ENCODE measurements around the gene CHD2.
A peak's percentile ranks its signal among the peaks of the same experiment; 100 is the strongest.
"Not testable (repeated sequence)": the region's sequence is repeated elsewhere in the genome, so short reads cannot be mapped to it uniquely, and the experiment has no call there.

CHD2 gene

DNA sequence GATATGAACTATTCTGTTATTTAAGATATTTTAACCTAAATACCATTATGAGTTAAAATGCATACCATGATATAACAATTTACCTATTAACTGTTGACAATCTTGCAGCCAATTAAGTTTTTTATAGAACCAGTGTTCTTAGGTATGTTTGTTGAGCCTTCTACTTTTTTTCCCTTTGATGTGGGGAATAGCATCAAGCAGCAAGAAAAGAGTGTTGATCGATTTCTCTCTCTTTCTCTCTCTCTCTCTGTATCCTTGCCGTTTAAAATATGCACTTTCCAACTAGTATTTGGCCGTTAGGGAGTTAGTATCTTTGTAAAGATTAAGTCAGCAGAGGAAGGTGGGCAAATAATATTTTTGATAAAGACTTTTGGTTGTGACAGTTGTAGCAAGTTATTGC is 5.9 kb downstream of the CHD2 start:
- DNase-seq (ENCODE audit: low read depth, low spot score), result no peak

DNA sequence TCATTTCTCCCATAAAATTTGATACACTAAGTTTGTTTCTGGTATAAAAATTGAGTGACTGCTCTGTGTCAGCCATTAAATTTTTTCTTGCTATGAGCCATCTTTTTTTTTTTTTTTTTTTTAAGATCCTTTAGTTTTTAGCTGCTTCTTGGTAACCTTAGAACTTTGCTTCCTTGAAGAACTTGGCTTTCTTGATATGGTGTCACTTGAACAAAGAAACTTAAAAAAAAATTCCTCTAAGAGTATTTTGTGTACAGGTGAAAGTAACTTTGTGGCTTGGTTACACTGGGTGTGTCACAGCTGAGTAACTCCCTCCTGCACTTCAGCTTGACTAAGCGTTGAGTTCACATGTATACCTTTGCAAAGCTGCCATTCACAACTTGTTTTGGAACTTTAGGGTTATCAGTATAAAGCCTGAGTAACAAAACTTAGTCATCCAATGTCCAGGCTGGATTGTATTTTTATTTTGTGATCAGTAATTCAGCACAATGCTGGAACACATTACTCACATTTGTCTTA is 6.5 kb downstream of the CHD2 start:
- DNase-seq (ENCODE audit: low read depth, low spot score), result no peak

DNA sequence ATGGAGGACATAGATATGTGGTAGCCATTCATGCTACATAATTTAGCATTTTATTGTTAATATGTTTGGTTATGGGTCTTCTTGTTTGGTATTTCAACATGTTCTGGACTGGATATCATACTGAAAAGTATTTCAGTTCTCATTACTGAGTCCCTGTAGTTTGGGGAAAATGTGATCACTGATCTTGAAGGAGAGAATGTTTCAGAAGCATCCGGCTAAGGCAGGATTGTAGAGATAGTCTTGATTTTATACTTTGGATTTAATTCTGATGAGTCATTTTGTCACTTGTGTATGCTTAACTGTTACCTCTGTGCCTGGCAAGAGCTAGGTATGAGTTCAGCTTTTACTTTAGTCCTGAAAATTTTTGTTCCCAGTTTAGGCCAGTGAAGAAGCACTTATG is 7.1 kb downstream of the CHD2 start:
- no peak for DNase-seq (ENCODE audit: low read depth, low spot score)

DNA sequence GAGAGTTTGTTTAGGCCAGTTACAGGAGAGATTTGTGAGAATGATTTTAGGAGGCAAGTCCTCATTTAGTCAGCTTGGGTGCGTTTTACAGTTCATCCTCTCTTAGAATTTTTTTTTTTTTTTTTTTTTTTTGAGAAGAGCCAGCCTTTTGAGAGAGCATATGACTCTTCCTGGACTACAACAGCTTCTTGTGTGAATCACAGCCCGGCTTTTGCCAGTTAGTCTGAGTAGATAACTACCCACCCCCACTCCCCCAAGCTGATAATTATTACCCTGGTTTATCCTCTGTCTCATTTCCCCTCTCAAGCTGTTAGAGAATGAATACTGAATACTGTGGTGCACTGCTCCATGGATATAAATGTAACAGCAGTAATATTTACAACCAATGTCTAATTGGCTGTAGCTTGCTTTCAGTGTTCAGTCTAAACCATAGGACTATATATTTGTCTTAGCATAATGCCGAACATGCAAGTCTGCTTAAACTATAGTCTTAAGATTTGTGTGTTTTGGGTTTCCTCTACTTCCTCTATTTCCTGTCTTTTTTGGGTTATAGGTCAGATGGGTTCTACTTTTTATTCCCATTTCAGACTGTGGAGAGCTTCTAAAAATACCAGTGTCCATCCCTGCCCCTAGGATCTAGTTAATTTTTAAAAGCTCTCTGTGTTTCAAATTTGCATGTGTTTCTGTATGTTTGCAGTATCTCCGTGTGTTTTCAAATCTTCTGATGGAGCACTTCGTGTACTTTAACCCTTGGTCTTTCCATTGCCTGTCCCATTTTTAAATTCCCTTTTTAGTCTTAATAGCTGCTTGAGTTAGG is 8.0 kb downstream of the CHD2 start:
- no peak for DNase-seq (ENCODE audit: low read depth, low spot score)

GRCh38 chr15:92908713-92909057 is 8.6 kb downstream of the CHD2 start:
- DNase-seq (ENCODE audit: low read depth, low spot score), result no peak

DNA sequence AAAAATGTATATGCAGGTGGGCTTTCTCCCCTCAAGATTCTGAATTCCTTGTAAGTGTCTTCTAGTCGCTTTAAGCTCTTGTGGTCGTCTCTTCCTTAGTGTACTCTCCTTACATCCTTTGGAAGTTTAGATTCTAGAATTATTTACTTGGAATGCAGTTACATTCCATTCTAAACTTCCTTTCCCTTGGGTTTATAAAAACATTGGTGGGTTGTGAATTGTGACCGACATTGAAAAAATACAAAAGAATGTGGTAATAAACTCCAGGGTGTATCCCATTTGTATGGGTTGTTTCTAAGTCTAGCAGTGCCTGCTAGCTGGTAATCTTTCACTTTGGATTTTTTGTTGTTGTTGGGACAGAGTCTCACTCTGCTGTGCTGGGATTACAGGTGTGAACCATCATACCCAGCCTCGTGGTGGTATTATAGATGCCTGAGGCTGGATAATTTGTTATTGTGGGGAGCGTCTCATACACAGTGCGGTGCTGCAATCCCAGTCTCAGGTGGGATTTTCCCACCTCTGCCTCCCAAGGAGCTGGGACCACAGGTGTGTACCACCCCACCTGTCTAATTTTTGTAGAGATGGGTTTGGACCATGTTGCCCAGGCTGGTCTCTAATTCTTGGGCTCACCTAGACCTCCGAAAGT is 9.1 kb downstream of the CHD2 start:
- DNase-seq (ENCODE audit: low read depth, low spot score), result no peak

- DNase-seq (ENCODE audit: low read depth, low spot score), result no peak
Observed at GRCh38 chr15:92910451-92910850, 10.3 kb downstream of the CHD2 start.

- no peak for DNase-seq (ENCODE audit: low read depth, low spot score)
Observed at GRCh38 chr15:92914103-92914499, 14.0 kb downstream of the CHD2 start.

DNA sequence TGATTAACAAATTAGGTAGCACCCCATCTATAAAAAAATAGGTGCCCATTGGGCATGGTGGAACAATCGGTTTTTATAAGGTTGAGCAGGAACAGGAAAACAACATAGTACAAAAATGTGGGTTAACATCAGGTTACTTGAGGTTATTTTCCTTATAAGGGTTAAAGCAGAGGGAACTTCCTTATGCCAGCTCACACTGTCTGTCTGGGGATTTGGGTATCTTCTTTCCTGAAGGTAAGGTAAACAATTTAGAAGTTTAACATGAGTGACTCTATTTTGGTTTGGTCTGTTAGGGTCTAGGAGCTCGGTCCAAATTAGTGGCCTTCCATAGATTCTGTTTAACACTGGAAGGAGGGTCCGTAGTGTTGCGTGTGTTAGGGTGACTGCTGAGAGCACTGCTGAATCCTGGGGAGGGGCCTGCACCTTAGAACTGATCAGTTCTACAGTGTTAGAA is 14.7 kb downstream of the CHD2 start:
- no peak for DNase-seq (ENCODE audit: low read depth, low spot score)

- DNase-seq (ENCODE audit: low read depth, low spot score), result no peak
Observed at GRCh38 chr15:92915766-92916435, 15.8 kb downstream of the CHD2 start.

DNA sequence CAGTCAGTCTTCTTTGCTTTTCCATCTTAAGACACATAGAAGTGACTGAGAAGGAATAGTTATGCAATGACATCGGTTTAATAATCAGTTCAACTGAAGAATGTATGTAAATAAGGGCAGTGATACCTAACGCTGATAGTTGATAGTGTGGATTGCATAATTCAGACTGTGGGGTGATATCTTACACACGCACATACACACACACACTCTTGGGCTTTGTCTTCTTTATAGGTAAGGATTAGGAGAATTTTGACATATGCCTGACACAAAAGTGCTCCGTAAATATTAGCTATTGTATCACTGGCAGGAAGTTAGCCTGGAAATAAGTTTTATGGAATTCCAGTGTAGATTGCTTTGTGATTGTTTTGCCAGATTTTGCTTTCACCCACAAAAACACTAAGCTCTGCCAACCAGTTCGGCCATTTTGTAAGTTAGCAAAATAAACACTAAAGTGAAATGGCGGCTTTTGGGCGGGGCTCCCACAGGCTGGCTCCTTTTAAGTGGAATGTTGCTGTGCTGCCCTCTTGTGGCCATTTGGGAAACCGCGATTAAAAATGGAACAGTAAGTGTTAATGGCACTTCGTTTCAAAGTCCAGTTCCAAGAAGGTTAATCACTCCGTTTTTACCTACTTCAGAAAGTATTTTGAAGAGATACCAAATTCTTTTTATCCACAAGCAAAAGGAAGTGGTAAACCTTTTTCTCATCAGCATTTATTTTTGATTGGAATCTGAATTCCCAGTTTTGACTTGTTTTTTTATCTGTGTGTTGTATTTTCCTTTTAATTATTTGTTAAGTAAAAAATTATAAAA is 17.7 kb downstream of the CHD2 start:
- DNase-seq (ENCODE audit: low read depth, low spot score), result peak; percentile 82

GRCh38 chr15:92918881-92919280 is 18.8 kb downstream of the CHD2 start:
- not testable (repeated sequence) for DNase-seq (ENCODE audit: low read depth, low spot score)

DNA sequence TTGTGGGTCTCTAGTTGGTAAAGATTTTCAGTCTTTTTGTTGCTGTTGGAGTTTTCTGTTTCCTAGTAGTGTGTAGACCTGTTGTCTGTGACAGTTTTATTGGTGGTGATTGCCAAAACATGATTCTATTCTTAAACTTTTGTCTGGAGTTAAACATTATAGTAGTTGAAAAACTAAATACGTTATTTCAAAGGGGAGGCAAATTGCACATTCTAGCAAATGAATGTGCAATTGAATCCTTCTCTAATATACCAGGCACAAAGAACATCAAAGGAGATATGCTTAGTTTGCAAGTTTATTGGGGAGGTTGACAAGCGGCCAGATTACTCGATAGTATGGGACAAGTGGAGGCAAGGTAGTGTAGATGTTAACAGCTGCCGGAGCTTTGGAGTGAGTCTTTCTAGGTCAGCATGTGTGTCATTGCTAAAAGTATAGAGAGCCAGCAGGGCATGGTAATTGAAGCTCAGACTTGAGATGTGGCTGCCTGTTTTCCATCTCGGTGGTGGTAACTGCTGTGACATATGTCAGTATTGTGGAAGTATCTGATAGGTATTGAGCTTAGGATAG is 20.6 kb downstream of the CHD2 start:
- no peak for DNase-seq (ENCODE audit: low read depth, low spot score)

DNA sequence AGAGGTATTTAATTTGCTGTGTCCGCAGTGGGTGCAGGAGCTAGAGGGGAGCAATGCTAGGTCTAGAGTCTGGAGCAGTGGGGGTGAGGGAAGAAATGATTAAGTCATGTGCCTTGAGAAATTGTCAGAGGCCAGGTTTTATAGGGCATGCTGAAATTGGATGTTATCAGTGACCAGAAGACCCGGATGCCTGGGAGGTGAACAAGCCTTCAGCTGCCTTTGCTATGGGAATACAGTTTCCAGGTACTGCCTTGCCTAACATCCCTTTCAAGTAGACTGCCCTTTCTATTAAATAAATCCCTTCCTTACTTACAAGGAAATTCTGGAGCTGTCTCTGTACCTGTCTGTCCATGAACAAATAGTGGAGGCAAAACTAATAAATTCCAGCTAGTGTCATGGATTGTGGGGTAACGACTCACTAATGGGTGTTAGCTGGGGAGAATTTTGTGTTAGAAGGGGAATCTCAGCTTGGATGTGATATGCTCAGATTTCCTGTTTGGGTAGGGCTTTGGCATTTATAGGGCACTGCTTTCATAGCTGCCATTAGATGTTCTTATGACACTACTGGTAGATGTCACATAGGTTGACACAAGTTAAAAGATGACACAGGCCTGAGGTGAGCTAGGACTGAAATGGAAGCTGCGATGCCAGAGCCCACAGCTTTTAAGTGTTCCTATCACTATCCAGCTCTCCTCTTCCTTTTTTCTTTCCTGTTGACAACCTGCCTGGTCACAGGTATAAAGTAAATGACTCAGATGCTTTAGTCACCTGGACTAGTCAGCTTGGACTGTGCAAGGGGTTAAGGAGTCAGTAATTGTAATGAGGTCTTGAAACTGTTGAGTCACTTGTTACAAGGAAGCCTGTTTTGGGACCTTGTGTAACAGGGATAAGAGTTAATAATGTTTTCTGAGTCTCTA is 21.3 kb downstream of the CHD2 start:
- no peak for DNase-seq (ENCODE audit: low read depth, low spot score)

GRCh38 chr15:92922418-92923002 is 22.4 kb downstream of the CHD2 start:
- no peak for DNase-seq (ENCODE audit: low read depth, low spot score)

DNA sequence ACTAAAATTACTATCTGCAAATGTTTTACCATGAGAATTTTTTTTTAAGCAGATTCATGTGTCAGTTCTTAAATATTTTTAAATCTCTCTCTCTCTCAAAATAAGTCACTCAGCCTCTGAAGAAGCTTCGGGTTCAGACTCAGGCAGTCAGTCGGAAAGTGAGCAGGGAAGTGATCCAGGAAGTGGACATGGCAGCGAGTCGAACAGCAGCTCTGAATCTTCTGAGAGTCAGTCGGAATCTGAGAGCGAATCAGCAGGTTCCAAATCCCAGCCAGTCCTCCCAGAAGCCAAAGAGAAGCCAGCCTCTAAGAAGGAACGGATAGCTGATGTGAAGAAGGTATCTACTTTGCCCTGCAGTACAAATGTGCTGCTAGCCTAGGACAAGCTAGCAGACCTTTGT is 24.1 kb downstream of the CHD2 start:
- no peak for DNase-seq (ENCODE audit: low read depth, low spot score)

DNA sequence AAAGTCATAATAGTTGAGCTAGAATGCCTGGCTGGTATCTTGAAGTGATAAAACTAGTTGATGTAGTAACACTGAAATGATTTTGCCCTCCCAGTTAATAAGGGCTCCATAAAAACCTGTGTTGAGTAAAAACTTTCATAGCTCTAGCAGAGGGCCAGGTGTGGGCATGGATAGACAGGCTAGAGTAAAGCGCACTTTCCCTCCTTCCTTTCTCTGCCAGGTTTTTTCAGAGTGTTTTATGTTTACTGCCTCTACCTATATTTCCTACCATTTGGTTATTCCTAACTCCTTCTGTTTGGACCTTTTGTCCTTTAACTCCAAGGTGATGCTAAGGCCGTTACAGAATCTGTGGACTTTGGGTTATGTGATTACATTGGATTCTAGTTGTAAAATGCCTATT is 25.3 kb downstream of the CHD2 start:
- DNase-seq (ENCODE audit: low read depth, low spot score), result no peak

DNA sequence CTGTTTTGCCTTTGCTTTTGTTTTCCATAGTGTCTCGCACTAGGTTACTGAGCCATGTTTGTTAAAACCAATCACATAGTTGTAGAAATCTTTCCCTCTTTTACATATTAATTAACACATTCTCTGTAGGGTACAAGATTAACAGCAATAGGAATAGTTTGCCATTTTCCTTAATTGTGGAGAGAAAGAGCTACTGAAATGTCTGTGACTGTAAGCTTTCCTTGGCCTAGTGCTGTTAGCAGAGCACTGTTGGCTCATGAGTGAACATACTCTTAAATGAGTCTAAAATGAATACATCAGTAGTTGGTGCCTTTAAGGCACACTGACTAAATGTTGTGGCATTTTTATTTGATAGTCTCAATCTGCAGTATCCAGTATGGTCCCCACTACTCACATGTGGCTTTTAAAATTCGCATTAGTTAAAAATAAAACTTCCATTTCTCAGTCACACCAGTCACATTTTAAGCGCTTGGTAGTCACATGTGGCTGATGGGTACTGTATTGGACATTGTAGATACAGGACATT is 28.2 kb downstream of the CHD2 start:
- DNase-seq (ENCODE audit: low read depth, low spot score), result no peak

GRCh38 chr15:92929002-92929401 is 28.9 kb downstream of the CHD2 start:
- DNase-seq (ENCODE audit: low read depth, low spot score), result no peak

Measured in activated naive CD8-positive, alpha-beta T cell treated with anti-CD3 and anti-CD28 coated beads, Interleukin-2, amount 50 U/mL, for 16 hours (primary cell).